DOHH2 (cell line): Measurements from ENCODE around the gene KCNC1.

Experiments used
- CTCF ChIP-seq: fragments of 200-600 bp; sonication (generic); IDR thresholded peaks from one replicate; pipeline ENCODE4 v1.5.1; 2014; ENCODE audit warnings: antibody characterized with exemption, mild to moderate bottlenecking, low read depth, low read length; ENCODE audit not compliant: poor library complexity, severe bottlenecking
- EZH2phosphoT487 ChIP-seq: fragments of 200-600 bp; sonication (generic); IDR thresholded peaks from 2 replicates; pipeline ENCODE4 v1.6.1; 2017; ENCODE audit warnings: borderline replicate concordance, mild to moderate bottlenecking, antibody characterized with exemption, low read length, moderate library complexity, mixed read lengths

GRCh38 chr11:17780668-17781067, 46.1 kb downstream of the KCNC1 start:
- TF ChIP-seq CTCF (no peak), EZH2phosphoT487 (no peak)
